ENCODE results near the gene TMCC1.
"Not testable (repeated sequence)": the region's sequence is repeated elsewhere in the genome, so short reads cannot be mapped to it uniquely, and the experiment has no call there.

Gene TMCC1

DNA sequence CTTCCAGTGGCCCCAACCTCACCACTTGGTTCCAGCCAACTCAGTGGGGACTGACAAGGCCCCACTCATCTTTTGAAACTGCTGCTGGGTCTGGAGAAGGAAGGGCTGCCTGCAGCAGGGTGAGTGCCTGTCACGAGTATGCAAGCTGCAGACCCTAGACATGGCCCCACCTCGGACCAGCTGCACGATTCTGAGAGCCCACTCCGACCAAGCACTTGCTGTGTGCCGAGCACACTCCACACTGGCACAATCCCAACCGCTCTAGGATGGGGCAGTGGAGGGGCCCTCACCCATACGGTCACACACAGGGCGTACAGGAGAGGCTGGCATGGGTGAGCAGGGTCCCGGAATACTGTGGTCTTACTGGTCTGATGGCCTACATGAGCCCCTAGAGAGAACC is 279.1 kb downstream of the TMCC1 start:
- no peak overlapping the region for H3K4me3 Mint-ChIP-seq
- ATAC-seq (replicated peaks; ENCODE audit: extremely low read depth, poor library complexity, severe bottlenecking) (no peak), DNase-seq (ENCODE audit: low spot score in 2 of 2) (no peak)
- no peak overlapping the region for H3K27ac Mint-ChIP-seq (ENCODE audit: low read depth)
- H3K4me1 Mint-ChIP-seq, result peaks cover 23% of the 10 kb centered on the region
- no peaks in the 10 kb centered on the region for H3K9me3 Mint-ChIP-seq
- H3K27me3 Mint-ChIP-seq, result no peaks in the 10 kb centered on the region
- H3K36me3 Mint-ChIP-seq (ENCODE audit: insufficient read depth), result peaks cover 1% of the 10 kb centered on the region

- Mint-ChIP-seq H3K27me3 (no peaks in the 10 kb centered on the region), H3K36me3 (ENCODE audit: insufficient read depth) (peaks cover 1% of the 10 kb centered on the region), H3K9me3 (no peaks in the 10 kb centered on the region), H3K27ac (ENCODE audit: low read depth) (no peak overlapping the region), H3K4me3 (no peak overlapping the region), H3K4me1 (peaks cover 23% of the 10 kb centered on the region)
- ATAC-seq (replicated peaks; ENCODE audit: extremely low read depth, poor library complexity, severe bottlenecking), result no peak
- DNase-seq (ENCODE audit: low spot score in 2 of 2), result no peak
Observed at GRCh38 chr3:129613367-129613740, 280.2 kb downstream of the TMCC1 start.

- Mint-ChIP-seq H3K27ac (ENCODE audit: low read depth) (no peak overlapping the region), H3K27me3 (no peaks in the 10 kb centered on the region), H3K4me1 (peaks cover 24% of the 10 kb centered on the region), H3K36me3 (ENCODE audit: insufficient read depth) (peaks cover 1% of the 10 kb centered on the region), H3K4me3 (no peak overlapping the region), H3K9me3 (no peaks in the 10 kb centered on the region)
- DNase-seq (ENCODE audit: low spot score in 2 of 2), result no peak
- no peak for ATAC-seq (replicated peaks; ENCODE audit: extremely low read depth, poor library complexity, severe bottlenecking)
Observed at GRCh38 chr3:129612534-129613366, 280.8 kb downstream of the TMCC1 start.

DNA sequence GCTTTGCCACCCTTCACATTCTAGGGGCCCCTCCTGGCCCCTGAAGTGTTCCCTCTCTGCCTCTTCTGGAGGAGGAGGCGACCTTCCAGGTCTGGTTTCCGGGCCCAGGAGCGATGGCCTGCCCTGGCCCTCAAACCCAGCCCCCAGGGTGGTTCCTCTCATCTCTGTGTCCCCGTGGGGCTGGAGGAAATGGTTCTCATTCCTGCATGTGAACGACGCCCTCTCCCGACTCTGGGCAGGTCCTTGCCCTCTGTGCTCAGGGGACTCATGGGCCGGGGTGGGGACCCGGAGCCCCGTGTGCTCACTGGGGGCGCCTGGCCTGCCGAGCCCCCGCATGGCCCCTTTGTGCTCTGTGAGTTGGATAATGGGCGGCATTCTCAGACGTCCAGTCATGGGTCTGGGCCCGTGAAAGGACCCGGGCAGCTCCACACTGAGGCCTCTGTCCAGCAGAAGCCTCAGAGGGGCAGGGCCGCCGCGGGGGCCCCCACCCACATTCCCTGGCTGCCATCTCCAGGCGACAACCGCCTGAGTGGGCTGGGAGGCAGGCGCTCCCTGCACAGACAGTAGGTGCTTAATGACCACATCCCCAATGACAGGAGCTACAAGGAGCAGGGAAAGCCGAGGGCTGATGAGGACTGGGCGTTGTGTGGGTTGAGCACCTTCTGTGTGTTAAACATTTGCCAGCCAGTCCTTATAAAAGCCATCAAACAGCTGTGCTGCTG is 281.5 kb downstream of the TMCC1 start:
- Mint-ChIP-seq H3K27me3 (no peaks in the 10 kb centered on the region), H3K36me3 (ENCODE audit: insufficient read depth) (peaks cover 3% of the 10 kb centered on the region), H3K4me3 (no peak overlapping the region), H3K9me3 (no peaks in the 10 kb centered on the region), H3K4me1 (peaks cover 26% of the 10 kb centered on the region), H3K27ac (ENCODE audit: low read depth) (no peak overlapping the region)
- no peak for DNase-seq (ENCODE audit: low spot score in 2 of 2)
- ATAC-seq (replicated peaks; ENCODE audit: extremely low read depth, poor library complexity, severe bottlenecking), result no peak

DNA sequence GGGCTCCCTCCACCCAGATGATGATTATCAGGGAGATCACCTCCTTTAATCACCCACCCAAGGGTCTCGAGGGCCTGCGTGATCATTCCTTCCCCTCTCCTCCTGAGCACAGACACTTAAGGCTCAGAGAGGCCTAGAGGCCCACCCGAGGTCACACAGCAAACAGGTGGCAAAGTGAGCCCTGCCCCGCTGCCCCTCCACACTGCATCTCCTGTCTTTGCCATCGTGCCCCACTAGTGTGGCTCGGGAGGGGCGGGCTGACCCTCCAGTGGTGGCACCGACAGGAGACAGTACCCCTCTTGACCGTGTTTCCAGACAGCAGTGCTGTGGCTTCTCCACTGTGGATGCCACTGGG is 282.1 kb downstream of the TMCC1 start:
- peaks cover 26% of the 10 kb centered on the region for H3K4me1 Mint-ChIP-seq
- DNase-seq (ENCODE audit: low spot score in 2 of 2), result no peak
- no peak for ATAC-seq (replicated peaks; ENCODE audit: extremely low read depth, poor library complexity, severe bottlenecking)
- no peaks in the 10 kb centered on the region for H3K9me3 Mint-ChIP-seq
- no peak overlapping the region for H3K4me3 Mint-ChIP-seq
- H3K27me3 Mint-ChIP-seq, result no peaks in the 10 kb centered on the region
- H3K36me3 Mint-ChIP-seq (ENCODE audit: insufficient read depth), result peaks cover 3% of the 10 kb centered on the region
- no peak overlapping the region for H3K27ac Mint-ChIP-seq (ENCODE audit: low read depth)

- not testable (repeated sequence) for ATAC-seq (replicated peaks; ENCODE audit: extremely low read depth, poor library complexity, severe bottlenecking); H3K36me3 Mint-ChIP-seq (ENCODE audit: insufficient read depth); H3K4me3 Mint-ChIP-seq; H3K9me3 Mint-ChIP-seq; DNase-seq (ENCODE audit: low spot score in 2 of 2); H3K27ac Mint-ChIP-seq (ENCODE audit: low read depth); H3K27me3 Mint-ChIP-seq
- H3K4me1 Mint-ChIP-seq, result peaks cover 26% of the 10 kb centered on the region
Observed at GRCh38 chr3:129610794-129611445, 282.6 kb downstream of the TMCC1 start.

DNA sequence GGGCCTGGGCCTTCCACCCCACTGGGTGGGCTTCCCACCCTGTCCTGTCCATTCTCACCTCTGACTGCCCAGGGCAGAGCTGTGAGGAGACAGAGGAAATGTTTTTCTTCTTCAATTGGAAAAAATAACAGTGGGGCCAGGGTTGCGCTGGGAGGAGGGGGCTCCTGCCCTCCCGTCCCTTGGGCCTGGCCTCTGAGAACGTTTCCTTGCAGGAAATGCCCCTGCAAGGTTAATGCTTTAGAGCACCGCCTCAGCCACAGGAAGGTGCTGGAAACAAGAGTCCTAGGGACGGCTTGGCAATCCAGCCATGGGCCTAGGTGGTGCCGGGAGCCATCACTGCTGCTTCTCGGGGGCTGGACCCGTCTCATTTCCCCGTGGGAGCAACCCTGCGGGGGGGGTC is 283.2 kb downstream of the TMCC1 start:
- Mint-ChIP-seq H3K36me3 (ENCODE audit: insufficient read depth) (peaks cover 7% of the 10 kb centered on the region), H3K4me1 (peaks cover 28% of the 10 kb centered on the region), H3K27ac (ENCODE audit: low read depth) (no peak overlapping the region), H3K4me3 (no peak overlapping the region), H3K9me3 (no peaks in the 10 kb centered on the region), H3K27me3 (no peaks in the 10 kb centered on the region)
- no peak for DNase-seq (ENCODE audit: low spot score in 2 of 2)
- no peak for ATAC-seq (replicated peaks; ENCODE audit: extremely low read depth, poor library complexity, severe bottlenecking)

DNA sequence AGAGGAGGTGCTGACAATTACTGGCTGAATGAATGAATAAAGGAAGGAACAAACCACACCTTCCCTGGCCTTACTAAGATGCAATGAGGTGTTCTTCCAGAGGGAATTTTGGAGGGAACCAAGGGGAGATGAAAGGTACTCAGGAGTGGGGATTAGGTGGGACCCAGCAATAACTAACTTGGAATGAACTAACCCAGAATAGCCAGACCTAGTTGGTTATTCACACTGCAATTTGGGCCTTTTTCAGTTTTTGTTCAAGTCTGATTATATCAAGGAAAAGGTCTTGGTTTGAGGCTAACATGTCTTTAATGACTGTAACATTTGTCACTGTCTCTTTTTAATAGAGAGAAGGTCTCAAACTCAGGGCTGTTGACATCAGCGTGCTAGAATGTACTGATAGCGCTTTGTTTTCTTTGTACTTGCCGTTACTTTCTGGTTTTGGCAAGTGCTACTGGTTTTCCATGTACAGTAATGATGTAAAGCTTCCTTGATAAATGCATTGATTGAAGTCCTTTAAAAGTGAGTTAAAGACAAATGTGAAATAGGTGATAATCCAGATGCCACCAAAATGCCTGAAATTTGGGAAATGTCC is 283.8 kb downstream of the TMCC1 start:
- ATAC-seq (replicated peaks; ENCODE audit: extremely low read depth, poor library complexity, severe bottlenecking), result no peak
- DNase-seq (ENCODE audit: low spot score in 2 of 2), result no peak
- no peaks in the 10 kb centered on the region for H3K9me3 Mint-ChIP-seq
- H3K36me3 Mint-ChIP-seq (ENCODE audit: insufficient read depth), result peaks cover 7% of the 10 kb centered on the region
- no peak overlapping the region for H3K4me3 Mint-ChIP-seq
- no peaks in the 10 kb centered on the region for H3K27me3 Mint-ChIP-seq
- peaks cover 25% of the 10 kb centered on the region for H3K4me1 Mint-ChIP-seq
- H3K27ac Mint-ChIP-seq (ENCODE audit: low read depth), result no peak overlapping the region

GRCh38 chr3:129608936-129609590 is 284.4 kb downstream of the TMCC1 start:
- Mint-ChIP-seq H3K36me3 (ENCODE audit: insufficient read depth) (peaks cover 7% of the 10 kb centered on the region), H3K4me3 (peak overlapping the region; percentile 92), H3K27ac (ENCODE audit: low read depth) (peak overlapping the region; percentile 6), H3K9me3 (no peaks in the 10 kb centered on the region), H3K27me3 (no peaks in the 10 kb centered on the region), H3K4me1 (peaks cover 31% of the 10 kb centered on the region)
- DNase-seq (ENCODE audit: low spot score in 2 of 2) (no peak), ATAC-seq (replicated peaks; ENCODE audit: extremely low read depth, poor library complexity, severe bottlenecking) (no peak)

DNA sequence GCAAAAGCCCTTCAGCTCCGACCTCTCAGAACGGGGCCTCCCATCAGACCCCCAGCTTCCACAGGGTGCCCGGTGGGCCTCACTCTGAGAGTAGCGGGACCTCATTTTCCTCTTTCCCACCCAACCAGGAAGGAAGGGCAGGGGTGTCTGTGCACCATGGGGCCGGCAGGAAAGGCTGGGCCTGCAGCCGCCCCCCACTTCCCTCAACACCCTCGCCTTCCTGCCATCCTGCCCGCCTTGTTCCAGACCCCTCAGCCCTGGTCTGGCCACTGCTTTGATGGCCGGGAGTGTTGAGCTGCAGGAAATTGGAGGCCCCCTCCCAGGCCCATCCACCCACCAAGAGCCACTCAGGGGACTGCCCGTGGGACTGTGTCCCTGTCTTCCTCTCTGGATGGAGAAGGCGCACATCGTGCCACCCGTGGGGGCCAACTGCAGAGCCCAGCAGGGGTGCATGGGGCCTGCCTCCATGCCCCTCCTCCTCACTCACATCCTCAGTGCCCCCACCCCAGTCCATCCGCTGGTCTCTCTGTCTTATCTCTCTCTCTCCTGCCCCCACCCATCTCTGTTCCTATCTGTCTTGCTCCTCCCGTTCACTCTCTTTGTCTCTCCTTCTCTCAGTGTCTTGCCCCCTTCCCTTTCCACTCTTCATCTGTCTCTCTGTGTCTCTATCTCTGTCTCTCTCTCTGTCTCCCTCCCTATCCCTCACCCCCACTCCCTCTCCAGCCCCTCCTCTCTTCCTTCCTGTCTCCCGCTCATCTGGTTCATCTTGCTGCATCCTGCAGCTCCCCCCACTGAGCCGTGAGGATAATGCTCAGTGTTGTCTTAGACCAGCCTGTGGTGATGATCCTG is 285.2 kb downstream of the TMCC1 start:
- peaks cover 36% of the 10 kb centered on the region for H3K4me1 Mint-ChIP-seq
- H3K4me3 Mint-ChIP-seq, result peak overlapping the region; percentile 92
- ATAC-seq (replicated peaks; ENCODE audit: extremely low read depth, poor library complexity, severe bottlenecking) (no peak), DNase-seq (ENCODE audit: low spot score in 2 of 2) (no peak)
- H3K9me3 Mint-ChIP-seq, result no peaks in the 10 kb centered on the region
- peaks cover 7% of the 10 kb centered on the region for H3K36me3 Mint-ChIP-seq (ENCODE audit: insufficient read depth)
- no peaks in the 10 kb centered on the region for H3K27me3 Mint-ChIP-seq
- H3K27ac Mint-ChIP-seq (ENCODE audit: low read depth), result peak overlapping the region; percentile 6

DNA sequence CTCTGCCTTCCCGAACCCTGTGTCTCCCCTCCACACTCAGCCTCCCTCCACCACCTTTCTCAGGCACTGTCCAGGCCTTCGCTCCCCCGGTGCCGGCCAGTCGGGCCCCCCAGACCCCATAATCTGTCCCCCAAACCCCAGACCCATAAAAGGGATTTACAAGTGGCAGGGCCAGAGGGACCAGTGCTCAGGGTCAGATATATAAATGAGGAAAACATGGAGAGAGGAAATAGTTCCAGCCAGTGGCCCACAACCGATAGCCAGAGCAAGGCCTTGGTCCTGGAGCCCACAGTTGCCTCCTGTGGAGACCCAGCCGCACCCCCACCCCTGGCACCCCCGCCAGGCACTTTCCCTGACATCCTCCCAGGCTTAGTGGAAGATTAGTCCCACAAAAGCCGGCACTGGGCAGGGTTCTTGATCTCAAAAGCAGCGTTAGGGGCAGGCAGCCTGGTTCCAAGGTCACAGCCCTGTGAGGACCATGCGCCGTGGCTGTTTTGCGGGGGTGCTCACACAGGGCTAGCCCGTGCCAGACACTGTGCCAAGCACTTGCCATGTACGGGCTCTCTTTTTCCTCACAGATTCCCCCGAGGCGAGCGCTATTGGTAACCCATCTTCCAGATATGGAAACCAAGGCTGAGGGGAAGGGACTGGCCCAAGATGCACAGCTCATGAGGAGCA is 286.0 kb downstream of the TMCC1 start:
- ATAC-seq (replicated peaks; ENCODE audit: extremely low read depth, poor library complexity, severe bottlenecking), result no peak
- Mint-ChIP-seq H3K27ac (ENCODE audit: low read depth) (peak overlapping the region; percentile 87), H3K27me3 (no peaks in the 10 kb centered on the region), H3K9me3 (no peaks in the 10 kb centered on the region), H3K36me3 (ENCODE audit: insufficient read depth) (peaks cover 6% of the 10 kb centered on the region), H3K4me1 (peaks cover 37% of the 10 kb centered on the region), H3K4me3 (peak overlapping the region; percentile 92)
- DNase-seq (ENCODE audit: low spot score in 2 of 2), result no peak

Data from central memory CD8-positive, alpha-beta T cell (primary cell).